ENCODE data around the gene FOXO3.

Gene FOXO3

DNA sequence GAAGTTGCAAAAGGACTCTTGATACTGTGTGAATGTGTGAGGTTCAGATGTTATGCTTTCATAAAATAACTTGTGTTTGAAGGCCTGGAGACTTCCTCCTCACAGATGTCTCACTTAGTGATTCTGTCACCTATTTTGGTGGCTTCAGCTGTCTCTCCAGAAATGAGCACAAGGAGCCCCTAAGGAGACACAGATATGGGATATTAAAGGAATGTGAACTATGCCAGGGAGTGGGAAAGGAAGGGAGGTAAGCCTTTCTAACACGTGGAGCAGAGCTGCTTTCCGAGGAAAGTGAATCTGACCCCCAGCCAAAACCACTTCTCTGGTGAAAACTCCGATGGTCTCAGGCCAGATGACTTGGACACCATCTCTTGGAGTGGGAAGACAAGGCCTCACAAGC, 10.5 kb upstream of the FOXO3 start:
- Histone ChIP-seq H3K4me3 (no peak overlapping the region), H3K27ac (peak overlapping the region in 1 of 21 experiments; percentile 53)

- no peak overlapping the region for H3K4me3 ChIP-seq
- H3K27ac ChIP-seq: peak overlapping the region in 1 of 21 experiments; percentile 34
Measured at GRCh38 chr6:108555399-108556052, 5.2 kb upstream of the FOXO3 start.

DNA sequence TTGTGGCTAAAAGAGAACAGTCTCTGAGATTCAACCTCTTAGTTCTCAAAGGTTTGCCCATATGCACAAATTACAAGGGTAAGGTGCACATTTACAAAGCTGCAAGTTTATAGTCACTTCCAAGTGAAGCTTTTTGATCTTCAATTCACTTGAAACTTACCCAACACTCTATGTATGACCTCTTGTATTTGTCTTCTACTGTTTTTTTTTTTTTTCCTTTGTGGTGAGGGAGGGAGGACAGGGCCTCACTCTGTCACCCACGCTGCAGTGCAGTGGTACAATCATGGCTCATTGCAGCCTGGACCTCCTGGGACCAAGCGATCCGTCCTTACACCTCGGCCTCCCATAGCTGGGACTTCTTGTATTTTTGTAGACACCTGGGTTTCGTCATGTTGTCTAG, 4.5 kb upstream of the FOXO3 start:
- no peak overlapping the region for H3K4me3 ChIP-seq
- H3K27ac ChIP-seq: no peak overlapping the region

GRCh38 chr6:108556866-108557493, 3.7 kb upstream of the FOXO3 start:
- Histone ChIP-seq H3K27ac (peak overlapping the region in 18 of 21 experiments; percentile 11 to 99 (median 93)), H3K4me3 (peak overlapping the region; percentile 60 to 96 (median 85))

- peak overlapping the region; percentile 86 to 99 (median 94) for H3K27ac ChIP-seq
- peak overlapping the region; percentile 60 to 96 (median 85) for H3K4me3 ChIP-seq
Measured at GRCh38 chr6:108557494-108558371, 3.0 kb upstream of the FOXO3 start.

GRCh38 chr6:108558372-108559096, 2.2 kb upstream of the FOXO3 start:
- H3K27ac ChIP-seq: peak overlapping the region; percentile 86 to 99 (median 94)
- H3K4me3 ChIP-seq: peak overlapping the region; percentile 60 to 96 (median 85)

- H3K27ac ChIP-seq: peak overlapping the region; percentile 74 to 98 (median 95)
- H3K4me3 ChIP-seq: peak overlapping the region; percentile 60 to 96 (median 85)
Measured at GRCh38 chr6:108559097-108559883, 1.4 kb upstream of the FOXO3 start.

- Histone ChIP-seq H3K27ac (peak overlapping the region; percentile 72 to 98 (median 95)), H3K4me3 (peak overlapping the region; percentile 60 to 96 (median 85))
Measured at GRCh38 chr6:108559884-108560462, 744 bp upstream of the FOXO3 start.

GRCh38 chr6:108561309-108561647, 561 bp downstream of the FOXO3 start:
- Histone ChIP-seq H3K4me3 (peak overlapping the region; percentile 60 to 96 (median 85)), H3K27ac (peak overlapping the region; percentile 72 to 98 (median 95))

- Histone ChIP-seq H3K4me3 (peak overlapping the region; percentile 60 to 96 (median 85)), H3K27ac (peak overlapping the region in 19 of 21 experiments; percentile 2 to 98 (median 94))
Measured at GRCh38 chr6:108561742-108562502, 1.2 kb downstream of the FOXO3 start.

DNA sequence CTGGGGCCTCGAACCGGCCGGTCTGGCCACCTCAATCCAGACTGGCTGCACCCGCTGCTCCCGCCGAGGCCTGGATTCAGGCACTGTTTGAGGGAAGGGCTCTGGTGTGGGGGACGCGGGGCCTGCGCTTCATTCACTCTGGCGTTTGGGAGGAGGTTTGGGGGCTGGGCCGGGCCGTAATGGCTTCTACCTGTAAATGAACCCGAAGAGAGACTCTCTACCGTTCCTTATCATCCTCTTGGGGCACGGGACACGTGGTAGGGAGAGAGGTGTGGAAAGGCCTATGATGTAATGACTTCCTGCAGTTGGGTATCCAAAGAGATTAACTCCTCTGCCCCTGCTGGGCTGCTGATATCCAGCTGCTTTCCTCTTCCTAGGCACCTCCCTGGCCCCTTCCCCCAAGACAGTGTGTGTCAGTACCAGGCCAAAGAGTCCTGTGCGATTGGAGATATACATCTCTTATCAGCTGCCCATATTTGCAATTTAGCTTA, 1.8 kb downstream of the FOXO3 start:
- Histone ChIP-seq H3K4me3 (peak overlapping the region; percentile 60 to 96 (median 85)), H3K27ac (peak overlapping the region in 15 of 21 experiments; percentile 2 to 98 (median 95))

GRCh38 chr6:108563292-108563691, 2.6 kb downstream of the FOXO3 start:
- Histone ChIP-seq H3K27ac (peak overlapping the region in 4 of 21 experiments; percentile 94 to 98 (median 96)), H3K4me3 (peak overlapping the region in 5 of 7 experiments; percentile 60 to 96 (median 81))

GRCh38 chr6:108564178-108564577, 3.5 kb downstream of the FOXO3 start:
- peak overlapping the region in 1 of 7 experiments; percentile 81 for H3K4me3 ChIP-seq
- peak overlapping the region in 6 of 21 experiments; percentile 7 to 77 (median 40) for H3K27ac ChIP-seq

DNA sequence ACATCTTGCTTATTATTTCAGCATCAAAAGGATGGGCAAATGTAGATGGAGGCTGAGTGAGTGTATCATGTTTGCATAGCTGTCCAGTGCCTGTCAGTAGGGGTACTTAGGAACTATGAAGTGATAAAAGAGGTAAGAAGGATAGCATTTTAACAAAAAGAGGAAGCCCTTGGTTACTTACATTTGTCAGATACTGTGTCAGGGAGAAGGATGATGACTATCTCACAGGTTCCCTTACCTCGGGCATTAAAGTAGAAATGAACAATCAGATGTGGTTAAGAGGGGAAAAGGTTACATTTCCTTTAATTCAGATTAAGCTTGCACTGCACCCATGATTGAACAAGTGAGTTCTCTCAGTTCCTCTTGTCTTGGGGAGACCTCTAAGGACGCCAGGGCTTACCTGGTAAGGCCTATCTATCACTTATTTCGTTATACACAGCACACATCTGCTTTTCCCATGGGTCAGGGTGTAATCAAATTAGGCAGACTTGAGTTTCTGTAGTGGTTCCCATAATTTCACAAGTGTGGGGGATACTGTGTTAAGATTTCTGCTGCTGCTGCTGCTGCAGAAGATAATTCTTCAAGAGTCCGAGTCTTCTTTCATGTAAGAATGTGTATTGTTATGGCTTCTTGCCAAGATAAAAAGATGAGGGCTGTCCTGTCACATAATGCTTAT, 4.5 kb downstream of the FOXO3 start:
- Histone ChIP-seq H3K4me3 (no peak overlapping the region), H3K27ac (peak overlapping the region in 16 of 21 experiments; percentile 10 to 77 (median 30))

- H3K4me3 ChIP-seq: no peak overlapping the region
- H3K27ac ChIP-seq: peak overlapping the region in 9 of 21 experiments; percentile 6 to 77 (median 49)
Measured at GRCh38 chr6:108565893-108566292, 5.2 kb downstream of the FOXO3 start.

DNA sequence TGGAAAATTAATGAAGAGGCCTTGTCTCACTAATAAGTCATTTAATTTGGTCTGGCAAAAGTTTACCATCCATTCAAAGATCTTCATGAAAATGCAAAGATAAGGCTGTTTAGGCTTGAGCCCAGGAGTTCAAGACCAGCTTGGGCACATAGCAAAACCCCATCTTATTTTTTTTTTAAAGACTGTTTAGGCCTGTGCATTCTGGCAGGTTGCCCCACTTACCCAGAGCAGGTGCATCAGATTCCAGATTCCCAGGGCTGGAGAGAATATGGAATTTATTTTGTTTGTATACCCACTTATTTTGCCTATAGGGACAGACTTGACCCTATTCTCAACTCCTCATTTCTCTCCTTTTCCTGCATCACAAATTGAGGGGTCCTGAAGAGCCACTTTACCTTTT, 5.7 kb downstream of the FOXO3 start:
- Histone ChIP-seq H3K4me3 (no peak overlapping the region), H3K27ac (peak overlapping the region in 8 of 21 experiments; percentile 6 to 77 (median 38))

DNA sequence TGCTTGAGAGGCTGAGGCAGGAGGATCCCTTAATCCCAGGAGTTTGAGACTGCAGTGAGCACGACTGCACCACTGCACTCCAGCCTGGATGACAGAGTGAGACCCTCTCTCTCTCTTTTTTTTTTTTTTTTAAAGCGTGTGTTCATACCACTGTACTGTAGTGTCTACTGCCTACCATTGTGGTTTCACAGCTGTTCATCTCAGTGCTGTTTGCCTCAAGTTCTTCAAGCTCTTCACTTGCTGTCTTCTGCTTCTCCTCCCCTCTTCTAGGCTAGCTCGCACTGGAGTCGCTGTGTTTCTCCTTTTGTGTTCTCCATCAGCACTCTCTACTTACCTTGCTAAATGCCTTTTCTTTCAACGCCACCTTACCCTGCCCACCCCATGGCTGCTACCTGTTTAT, 7.4 kb downstream of the FOXO3 start:
- Histone ChIP-seq H3K4me3 (no peak overlapping the region), H3K27ac (no peak overlapping the region)
